Embryonic facial prominence (tissue), 1 donor: Measurements from ENCODE around the gene ZSWIM5.
A peak's percentile ranks its signal among the peaks of the same experiment; 100 is the strongest.

Source experiments
- DNase-seq: peaks from one replicate; pipeline ENCODE4 v3.0.0-alpha.2; 2016; ENCODE audit errors: extremely low spot score

The ZSWIM5 gene

DNA sequence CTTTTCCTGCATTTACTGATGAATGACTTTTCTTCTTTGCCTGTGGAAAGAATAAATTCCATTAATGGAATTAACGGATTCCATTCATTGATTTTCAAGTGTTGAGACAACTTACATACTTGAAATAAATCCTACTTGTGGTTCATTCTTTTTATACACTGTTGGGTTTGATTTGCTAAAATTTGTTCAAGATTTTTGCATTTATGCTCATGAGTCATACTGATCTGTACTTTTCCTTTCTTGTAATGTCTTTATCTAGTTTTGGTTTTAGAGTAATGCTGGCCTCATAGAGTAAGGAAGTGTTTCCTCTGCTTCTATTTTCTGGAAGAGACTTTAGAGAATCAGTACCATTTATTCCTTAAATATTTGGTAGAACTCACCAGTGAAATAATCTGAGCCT lies 180.0 kb downstream of the ZSWIM5 start:
- DNase-seq: no peak

DNA sequence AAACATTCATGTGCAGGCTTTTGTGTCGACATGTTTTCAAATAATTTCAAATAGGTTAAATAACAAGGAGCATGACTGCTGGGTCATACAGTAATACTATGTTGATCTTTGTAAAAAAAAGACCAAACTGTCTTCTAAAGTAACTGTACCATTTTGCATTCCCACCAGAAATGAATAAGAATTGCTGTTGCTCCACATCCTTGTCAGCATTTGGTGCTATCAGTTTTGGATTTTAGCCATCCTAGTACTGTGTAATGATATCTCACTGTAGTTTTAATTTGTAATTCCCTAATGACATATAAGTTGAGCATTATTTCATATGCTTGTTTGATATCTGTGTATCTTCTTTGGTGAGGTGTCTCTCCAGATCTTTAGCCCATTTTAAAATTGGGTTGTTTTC lies 182.7 kb downstream of the ZSWIM5 start:
- DNase-seq: no peak

DNA sequence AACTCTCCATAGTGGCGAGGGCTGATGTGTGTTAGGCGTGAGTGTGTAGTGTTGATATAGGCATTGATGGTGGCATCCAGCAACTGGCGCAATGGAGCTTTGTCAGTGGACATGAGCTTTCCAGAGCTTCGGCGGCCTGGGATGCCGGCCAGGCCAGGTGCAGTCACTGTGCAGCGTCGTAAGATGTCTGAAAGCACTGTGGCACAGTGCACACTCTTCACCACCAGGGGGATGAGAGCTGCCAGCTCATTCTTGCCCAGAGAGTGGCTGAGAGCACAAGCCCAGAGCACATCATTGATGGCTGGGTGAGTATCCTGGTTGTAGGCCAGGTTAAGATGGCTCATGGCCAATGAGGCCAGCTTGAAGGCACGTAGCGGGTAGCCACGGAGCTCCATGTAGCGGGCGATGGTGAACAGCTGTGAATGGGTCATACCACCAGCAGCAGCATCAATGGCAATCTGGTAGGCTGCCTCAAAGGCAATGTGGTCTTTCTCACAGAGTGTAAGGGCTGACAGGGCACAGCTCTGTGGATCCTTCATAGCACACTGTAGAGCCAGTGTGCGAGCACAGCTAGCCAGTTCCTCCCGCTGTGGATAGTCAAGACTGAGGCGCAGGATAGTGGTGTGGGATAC lies 187.7 kb downstream of the ZSWIM5 start:
- DNase-seq: no peak

DNA sequence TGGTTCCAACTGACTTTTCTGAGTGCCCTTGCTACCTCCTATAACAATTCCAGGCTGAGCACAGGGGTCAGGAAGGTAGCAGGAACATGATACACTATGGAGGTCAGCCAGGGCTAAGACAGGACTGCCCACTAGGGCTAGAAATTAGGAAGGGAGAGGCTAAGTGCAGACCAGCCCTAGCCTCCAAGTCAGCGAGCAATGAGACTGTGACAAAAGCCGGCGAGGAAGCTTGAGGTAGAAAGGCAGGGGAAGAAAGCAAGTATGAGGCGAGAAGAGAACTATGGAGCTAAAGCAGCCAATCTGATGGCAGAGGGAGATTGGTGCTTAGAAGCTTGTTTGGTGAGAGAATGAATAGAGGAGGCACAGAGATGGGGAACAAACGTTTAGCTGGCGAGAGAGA lies 189.6 kb downstream of the ZSWIM5 start:
- no peak for DNase-seq

DNA sequence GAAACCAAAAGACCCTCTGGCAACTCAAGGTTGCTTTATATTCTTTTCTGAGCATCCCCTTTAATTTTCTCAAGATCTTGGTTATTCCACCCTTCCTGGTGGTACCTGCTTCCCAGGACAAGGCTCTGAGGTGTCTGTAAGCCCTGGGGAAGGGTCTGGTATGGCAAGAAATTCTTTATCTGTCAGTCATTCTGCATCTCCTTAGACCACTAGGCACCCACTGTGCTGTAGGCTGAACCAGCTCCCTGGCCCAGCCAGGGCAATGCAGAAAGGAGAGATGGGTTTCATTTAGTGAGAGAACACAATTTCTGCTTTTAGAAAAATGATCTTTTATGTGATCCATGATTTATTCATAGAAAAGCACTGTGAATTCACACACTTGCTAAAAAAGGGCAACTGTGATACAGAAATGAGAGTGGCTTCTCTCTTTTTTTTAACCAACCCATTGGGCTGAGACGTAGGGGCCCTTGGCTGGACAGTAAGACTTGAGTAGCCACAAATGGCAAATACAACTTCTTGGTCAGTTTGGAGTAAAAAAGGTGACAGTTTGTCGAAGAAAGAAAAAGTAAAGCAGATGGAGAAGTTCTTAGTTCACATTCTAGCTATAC lies 190.2 kb downstream of the ZSWIM5 start:
- DNase-seq: no peak

DNA sequence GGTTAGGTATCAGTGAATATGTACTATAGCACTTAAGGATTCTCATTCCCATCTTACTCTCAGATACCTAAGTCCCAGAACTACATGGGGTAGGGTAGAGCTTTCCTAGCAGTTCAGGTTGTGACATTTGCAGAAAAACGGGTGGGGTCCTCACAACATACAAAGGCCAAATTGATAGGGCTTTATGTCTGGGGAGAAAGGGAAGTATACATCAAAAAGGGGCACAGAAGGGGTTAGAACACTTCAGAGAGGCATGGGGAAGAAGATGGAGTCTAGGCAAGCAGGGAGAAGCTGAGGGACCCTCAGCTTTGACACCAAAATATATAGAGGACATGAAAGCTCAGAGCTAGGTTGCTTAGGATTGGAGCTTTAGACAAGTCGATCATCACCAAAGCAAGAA lies 190.7 kb downstream of the ZSWIM5 start:
- no peak for DNase-seq

DNA sequence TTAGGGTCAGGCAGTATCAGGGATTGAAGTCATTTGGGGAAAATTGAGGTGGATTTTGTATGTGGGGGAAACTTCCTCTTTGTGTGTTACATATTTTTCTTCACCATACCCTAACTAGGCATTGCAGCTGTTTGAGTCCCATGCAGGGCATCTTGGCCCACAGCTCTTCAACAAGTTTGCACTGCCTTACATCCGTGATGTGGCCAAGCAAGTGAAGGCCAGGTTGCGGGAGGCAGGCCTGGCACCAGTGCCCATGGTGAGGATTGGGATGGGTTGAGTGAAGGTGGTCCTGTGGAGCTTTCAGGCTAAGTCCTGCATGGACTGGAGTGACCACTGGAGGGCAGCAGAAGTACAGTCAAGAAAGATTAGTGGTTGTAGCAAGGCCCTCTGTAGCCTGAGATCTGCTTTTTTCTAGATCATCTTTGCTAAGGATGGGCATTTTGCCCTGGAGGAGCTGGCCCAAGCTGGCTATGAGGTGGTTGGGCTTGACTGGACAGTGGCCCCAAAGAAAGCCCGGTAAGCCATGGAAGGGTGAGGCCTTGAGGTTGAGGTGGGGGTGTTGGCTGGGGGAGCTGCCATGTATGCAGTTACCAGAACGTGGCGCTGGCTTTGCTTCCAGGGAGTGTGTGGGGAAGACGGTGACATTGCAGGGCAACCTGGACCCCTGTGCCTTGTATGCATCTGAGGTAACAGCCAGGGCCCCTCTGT lies 191.9 kb downstream of the ZSWIM5 start:
- DNase-seq: peak; percentile 59

DNA sequence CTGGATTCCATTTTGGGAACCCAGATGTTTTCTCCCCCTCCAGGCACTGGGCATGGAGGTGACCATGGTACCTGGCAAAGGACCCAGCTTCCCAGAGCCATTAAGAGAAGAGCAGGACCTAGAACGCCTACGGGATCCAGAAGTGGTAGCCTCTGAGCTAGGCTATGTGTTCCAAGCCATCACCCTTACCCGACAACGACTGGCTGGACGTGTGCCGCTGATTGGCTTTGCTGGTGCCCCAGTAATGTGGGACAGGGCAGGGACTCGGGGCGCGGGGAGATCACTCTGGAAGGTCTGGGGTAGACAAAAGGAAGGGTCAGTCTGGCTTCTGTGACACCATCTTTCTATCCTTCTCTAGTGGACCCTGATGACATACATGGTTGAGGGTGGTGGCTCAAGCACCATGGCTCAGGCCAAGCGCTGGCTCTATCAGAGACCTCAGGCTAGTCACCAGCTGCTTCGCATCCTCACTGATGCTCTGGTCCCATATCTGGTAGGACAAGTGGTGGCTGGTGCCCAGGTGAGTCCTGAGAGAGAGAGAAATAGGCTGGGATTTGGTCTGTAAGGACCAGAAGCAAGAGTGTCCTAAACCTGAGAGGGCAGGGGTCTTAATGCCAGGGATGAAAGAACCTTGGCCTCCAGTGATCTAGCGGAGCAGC lies 192.7 kb downstream of the ZSWIM5 start:
- no peak for DNase-seq

DNA sequence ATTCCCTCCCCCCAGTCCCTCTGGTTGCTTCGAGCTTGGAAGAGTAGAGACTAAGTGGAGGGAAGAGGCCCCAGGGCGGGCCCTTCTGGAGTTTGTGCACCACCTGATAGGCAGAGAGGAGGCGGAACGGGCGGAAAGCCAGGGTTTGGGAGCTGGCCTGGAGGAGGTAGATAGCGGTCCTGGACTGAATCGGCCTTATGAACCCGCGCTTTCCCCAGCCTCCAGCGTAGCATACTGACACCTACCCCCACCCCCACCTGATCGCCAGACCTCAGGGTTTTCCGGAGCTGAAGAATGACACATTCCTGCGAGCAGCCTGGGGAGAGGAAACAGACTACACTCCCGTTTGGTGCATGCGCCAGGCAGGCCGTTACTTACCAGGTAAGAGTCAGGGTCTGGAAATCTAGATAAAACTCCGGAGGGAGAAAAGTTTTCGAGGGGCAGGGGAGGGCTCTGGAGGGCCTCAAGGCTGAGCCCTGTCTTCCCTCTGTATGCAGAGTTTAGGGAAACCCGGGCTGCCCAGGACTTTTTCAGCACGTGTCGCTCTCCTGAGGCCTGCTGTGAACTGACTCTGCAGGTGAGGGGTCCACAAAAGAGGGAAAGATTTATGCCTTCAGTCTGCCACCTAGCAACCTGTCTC lies 193.6 kb downstream of the ZSWIM5 start:
- peak; percentile 18 for DNase-seq

DNA sequence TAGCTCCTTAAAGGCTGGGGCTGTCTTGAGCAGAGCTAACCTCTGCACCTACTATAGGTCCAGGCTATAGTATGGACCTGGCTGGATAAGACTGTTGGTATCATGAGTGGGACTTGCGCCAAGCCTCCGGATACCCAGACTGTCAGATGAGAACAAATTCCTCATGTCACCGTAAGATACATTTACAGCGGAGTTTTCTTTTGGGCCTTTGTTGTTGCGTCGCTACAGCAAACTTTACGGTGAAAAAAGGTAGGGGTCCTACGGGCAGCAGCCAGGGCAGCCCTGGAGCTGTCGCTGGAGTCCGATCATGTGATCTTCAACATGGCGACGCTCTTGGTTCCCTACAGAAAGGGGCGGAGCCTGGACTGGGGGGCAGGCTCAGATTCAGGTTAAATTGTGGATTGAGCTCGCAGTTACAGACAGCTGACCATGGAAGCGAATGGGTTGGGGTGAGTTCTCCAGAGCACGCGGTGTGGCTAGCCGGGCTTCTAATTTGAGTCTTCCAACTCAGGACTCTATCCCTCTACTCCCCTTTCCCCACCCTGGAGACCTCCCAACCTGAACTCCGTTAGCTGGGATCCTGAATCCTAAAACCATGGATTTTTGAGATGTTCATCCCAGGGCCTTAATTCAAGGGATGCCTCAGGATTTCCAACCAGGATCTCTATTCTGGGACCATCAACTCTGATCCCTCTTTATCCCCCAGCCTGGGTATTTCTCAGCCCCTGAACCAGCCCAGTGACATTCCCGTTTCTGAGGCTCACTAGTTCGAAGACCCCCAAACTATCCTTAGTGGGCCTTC lies 194.4 kb downstream of the ZSWIM5 start, which contains the start of gene UROD:
TSS of gene UROD (plus strand) at position 418 of the 802 bp plus-strand sequence. CDS start at position 430, 12 bp downstream.
- peak; percentile 96 for DNase-seq

DNA sequence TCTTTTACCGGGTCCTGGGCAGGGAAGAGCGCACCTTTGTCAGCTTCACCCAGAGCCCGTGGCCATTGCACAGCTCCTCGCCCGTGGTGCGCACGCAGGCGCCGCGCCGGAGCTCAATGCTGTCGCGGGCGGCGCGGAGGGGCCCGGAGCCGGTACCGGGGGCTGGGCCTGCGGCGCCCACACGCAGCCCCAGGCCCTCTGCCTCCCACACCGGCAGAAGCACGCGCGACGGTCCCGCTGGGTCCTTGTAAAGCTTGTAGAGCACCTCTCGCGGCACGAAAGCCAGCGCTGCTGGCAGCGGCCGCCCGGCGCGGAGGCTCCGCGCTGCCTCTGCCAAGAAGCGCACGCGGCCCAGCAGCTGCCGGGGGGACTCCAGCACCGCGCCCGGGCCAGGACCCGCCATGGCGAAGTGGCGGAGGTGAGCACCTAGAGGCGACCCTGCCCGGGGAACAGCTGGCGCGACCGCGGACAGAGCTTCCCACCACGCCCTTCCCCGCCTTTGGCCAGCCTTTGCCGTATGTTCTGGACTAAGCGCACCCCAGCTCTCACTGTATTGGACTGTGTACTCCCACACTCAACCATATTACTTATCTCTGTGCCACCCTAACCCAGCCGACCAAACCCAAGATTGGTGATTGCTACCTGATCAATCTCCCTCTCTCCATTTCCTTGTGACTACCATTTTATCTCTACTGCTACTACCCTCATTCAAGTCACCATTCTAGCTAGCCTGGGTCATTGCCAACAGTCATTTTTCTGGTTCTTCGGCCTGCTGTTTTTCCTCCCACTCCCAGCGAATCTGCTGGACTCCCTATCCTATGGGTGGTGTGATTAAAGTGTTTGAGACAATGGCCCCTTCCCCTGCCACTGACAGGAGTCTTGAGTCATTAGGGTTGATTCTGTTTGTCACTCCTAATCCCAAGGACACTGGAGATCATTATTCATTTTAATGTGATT lies 195.3 kb downstream of the ZSWIM5 start, which contains the start of gene HECTD3:
TSS of gene HECTD3 (minus strand) at position 470 of the 957 bp plus-strand sequence. CDS start at position 403, 67 bp downstream.
- DNase-seq: peak; percentile 55

DNA sequence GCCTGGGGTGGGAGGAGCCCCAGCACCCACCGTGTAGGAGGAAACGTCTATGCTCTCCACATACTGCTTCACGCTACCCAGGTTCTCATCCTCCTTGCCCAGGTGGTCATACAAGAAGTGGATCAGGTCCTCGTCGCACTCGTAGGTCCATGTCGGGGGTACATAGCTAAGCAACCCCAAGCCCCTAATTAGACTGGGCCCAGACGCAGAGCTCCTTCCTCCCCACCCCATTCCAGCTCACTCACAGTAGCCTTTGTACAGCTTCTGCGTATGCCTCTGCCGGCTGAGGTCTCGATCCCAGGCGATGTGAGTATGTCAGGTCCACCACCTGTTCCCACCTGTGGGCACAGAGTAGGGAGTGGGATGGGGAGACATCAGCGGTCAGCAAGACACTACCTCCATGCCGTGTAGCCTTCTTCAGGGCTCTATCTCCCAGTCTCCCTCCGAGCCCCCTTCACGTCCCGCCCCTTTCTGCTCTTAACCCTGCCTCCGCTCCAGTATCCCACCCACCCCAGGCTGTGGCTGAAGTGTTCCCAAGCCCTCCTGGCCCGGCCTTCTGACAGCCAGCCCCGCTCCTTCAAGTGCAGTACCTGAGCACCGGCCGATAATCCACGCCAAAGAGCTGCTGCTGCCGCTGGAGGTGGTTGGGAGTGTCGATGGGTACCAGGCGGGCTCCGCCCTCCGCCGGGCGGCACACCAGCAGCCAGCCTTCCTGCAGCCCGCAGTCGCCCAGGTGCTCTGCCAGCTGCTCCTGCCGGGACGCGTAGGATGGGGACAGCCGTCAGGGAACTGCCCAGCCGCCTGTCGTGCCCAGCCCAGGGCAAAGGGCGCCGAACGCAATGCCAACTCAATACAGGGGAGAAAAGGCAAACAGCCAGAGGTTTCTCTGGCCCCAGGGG lies 196.2 kb downstream of the ZSWIM5 start:
- no peak for DNase-seq

DNA sequence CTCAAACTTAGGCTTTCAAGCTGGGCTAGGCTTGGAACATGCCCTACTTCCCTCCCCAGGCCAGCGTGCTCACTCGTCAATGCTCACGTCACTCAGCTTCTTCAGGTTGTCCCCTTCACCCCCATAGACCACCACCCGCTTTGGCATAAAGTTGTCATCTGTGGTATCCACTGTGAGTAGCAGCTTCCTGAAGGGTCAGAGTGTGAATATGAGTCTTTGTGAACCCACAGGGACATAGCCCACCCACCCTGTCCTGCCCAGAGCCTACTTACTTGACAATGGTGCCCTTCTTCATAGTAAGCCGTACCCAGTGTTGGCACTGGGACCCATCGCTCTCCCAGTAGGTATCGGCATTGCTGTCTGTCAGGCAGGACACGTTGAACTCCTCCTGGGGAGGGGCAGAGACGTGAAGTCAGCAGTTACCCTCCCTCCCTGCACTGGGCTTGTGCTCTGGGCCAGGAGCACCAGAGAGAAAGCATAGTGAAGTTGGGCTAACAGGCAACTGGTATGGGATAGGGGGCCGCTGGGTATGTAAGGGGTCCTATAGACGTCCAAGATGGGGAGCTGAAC lies 197.0 kb downstream of the ZSWIM5 start:
- no peak for DNase-seq

DNA sequence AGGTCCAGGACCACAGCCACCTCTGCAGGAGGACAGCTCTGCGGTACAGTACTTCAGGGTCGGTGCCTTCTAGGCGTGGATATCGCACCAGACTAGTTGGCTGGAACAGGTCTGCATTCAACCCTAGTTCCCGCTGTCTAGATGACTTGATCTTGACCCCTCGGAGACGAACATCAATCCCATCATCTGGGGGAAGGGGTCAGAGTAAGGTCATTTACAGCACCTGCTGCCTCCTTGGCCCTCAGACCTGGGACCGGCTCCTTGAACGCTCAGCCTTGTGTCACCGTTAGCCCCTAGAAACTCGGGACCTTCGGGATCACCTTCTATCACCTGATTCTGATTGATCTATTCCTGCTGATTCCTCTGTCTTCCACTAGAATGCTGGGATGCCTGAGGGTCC lies 197.9 kb downstream of the ZSWIM5 start:
- DNase-seq: no peak

DNA sequence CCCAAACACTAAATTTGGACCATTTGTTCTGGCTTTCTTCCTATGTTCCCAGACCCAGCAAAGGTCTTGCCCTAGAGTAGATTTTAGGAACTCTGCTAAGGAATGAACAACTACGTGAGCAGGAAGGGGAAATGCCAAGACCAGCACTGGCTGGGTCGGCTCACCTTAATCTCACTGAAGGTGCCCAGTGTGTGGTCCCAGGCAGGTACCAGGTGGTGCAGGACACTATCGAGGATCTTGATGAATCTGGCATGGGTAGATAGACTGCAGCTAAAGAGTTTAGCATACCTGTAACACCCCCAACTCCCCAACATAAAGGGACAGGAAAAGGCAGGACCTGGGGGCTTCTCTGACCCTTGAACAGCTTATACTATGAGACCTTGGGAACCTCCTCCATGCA lies 198.3 kb downstream of the ZSWIM5 start:
- no peak for DNase-seq

DNA sequence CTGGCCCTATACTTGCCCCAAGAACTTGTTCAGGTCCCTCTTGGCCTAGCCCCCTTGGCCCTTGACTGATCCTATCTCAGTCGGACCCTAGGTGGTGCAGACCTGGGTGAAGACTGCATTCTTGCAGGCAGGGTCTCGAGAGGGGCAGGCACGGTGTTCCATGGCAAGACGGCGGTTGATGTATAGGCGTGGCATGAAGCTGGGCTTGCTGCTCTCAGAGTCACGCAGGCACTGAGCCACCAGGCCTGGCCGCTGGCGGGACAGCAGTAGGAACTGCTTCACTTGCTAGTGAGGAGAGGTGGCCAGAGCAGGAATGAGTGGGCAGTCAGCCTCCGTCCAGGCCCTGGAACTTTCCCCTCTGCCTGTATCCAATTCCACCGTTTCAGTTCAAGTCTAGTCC lies 199.1 kb downstream of the ZSWIM5 start:
- DNase-seq: no peak

DNA sequence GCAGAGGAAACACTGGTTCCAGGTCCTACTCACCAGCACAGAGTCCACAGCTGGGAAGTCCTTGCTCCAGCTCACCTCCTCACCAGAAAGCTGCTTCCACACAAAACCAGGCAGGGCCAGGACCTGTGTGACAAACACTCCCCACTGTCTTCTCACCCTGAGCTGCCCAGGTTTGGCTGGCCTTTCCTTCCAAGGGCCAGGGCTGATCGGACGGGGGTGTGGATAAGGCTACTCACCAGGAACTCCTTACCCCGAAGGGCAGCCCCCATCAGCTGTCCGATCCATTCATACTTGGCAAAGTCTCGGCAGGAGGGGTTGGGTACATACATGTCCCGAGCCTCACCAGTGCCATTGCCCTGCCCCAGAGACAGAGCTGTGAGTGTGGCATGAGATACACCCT lies 200.6 kb downstream of the ZSWIM5 start:
- no peak for DNase-seq

DNA sequence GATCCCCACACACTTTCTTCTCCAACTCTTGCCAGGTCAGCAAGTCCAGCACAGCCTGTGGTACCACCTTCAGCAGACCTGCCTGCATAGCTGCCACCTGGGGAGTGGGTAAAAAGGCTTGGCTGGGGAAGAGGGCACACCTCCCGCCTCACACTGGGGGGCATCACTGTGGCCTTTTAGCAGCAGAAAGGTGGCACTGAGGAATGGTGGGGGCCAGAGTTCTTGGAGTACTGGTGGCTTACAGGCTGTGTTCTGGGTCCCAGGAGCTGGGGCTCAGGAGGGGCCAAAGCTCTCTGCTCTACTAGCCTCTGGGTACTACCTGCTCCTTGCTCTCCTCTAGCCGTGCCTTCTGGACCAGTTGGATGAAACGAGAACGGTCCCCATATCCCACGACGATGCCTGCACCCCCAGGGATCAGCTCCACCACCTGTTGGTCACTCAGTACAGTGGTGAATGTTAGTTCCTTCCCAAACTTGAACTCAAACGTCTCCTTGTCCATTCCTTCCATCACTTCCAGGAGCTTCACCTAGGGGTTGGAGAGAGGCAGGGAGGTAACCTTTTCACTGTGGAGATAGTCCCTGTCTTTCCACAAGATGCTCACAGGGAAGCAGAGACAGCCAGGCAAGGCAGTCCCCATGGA lies 202.0 kb downstream of the ZSWIM5 start:
- no peak for DNase-seq
